ENCODE data around the gene RASL10A.

DNA sequence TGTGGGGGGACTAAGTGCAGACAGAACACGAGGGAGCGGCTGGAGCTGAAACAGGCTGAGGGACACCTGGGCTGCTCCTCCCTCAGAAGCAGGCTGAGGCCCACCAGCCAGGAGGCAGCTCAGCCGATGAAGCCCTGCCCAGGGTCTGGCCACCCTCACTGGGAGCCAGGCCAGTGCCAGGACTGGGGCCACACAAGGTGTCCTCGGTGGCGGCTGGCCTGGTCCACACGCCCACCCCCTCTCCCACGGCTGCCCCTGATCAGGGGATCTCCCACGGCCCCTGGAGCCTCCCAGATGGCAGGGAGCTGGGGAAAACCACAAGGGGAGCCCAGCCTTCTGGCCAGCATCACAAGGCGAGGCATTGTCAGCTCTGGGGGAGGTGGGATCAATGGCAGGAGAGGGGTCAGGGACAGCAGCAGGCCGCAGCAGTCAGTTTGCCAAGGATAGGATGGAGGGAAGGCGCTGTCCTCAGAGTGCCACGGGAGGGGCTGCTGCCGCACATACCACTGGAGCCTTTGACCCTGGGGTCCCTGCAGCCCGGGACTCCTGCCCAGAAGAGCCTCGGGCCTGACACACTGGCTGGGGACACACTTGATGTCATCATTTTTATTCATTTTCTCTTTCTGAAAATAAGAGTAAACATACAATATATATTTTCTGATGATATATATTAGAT is 11.7 kb upstream of the RASL10A start:
- TF ChIP-seq CTCF (IDR thresholded peaks at IDR 0.05; ENCODE audit: poor library complexity) (no peak), EZH2 (IDR thresholded peaks at IDR 0.05; ENCODE audit: borderline replicate concordance) (no peak), EZH2phosphoT487 (IDR thresholded peaks at IDR 0.05; ENCODE audit: low read depth, severe bottlenecking, unreplicated experiment) (no peak)

Data from hepatocyte (in vitro differentiated cells).